Adrenal gland (tissue), 5 donors: ENCODE measurements around the gene TMEM245.

Experiments used
- CTCF ChIP-seq, 6 experiments: fragments of 450-650 bp in 4 of 6; fragments of 200-600 bp in 2 of 6; sonication (generic) in 1 of 6; IDR thresholded peaks; 1 replicate in 5 of 6; 2 replicates in 1 of 6; pipeline versions ENCODE4 v1.5.1 to v1.8.0; 2016 to 2021; ENCODE audit warnings: antibody characterized with exemption in 6 of 6, mild to moderate bottlenecking in 2 of 6, moderate library complexity in 1 of 6
- POLR2A ChIP-seq, 2 donors: fragments of 450-650 bp; IDR thresholded peaks; one replicate each; pipeline ENCODE4 v1.6.1; 2017; ENCODE audit warnings: antibody characterized with exemption in 2 of 2, mild to moderate bottlenecking in 2 of 2, moderate library complexity in 1 of 2
- donor health status: DM: no; HTN: no; CAD: no.

GRCh38 chr9:109156708-109157107 lies 37.0 kb upstream of the TMEM245 start:
- no peak for TF ChIP-seq CTCF (IDR thresholded peaks at IDR 0.05)
- no peak for TF ChIP-seq POLR2A (IDR thresholded peaks at IDR 0.05)
